Ramos (cell line): Measurements from ENCODE around the gene LETM1.
"Not testable (repeated sequence)": the region's sequence is repeated elsewhere in the genome, so short reads cannot be mapped to it uniquely, and the experiment has no call there.

ENCODE experiments used
- in situ Hi-C: fragments of 300-500 bp; cut with MboI; formaldehyde crosslinking; loops from one replicate; pipeline ENCODE4 v1.14.3; 2022; ENCODE audit warnings: low sequenced_read_pairs; ENCODE audit not compliant: unreplicated experiment

LETM1 gene

DNA sequence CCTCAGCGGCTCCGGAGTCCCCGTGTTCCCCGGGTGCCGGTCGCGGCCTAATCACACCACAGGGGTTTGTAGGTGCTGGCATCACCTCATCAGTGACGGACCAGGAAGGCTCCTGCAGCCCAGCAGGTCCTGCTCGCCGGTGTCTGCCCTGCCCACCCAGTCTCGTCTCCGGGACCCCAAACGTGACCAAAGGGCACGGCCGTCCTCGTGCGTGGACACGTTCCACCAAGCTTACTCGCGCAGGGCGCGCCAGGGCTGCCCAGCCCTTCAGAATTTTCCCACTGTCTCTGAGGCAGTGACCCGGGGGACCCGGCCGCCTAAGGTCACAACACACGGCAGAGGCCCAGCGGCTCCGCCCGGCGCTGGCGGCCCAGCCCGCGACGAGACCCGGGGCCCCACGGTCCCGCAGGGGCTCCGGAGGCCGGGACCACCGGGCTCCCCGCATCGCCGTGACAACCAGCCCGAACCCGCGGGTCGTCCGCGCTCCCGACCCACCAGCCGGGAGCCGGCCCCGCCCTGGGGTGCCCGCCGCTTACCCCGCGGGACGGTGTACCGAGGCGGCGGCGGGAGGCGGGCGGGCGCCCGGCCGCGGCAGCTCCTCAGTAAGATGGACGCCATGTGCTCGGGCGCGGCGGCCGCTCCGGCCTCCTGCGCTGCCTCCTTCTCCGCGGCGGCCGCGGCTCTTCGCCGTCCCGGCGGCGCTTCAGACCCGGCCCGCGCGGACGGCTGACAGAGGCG, 454 bp downstream of the LETM1 start:
- in situ Hi-C loops: no loop called here

DNA sequence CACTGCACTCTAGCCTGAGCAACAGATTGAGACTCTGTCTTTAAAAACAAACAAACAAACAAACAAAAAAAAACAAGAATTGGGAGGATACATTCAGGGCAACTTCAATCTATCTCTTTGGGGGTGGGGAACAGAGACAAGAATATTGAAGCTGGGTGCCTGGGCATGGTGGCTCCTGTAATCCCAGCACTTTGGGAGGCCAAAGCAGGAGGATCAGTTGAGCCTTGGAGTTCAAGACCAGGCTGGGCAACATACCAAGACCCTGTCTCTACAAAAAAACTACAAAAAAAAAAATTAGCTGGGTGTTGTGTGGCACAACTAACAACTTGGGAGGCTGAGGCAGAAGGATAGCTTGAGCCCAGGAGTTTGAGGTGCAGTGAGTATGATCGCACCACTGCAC, 1.2 kb downstream of the LETM1 start:
- in situ Hi-C loops: no loop called here

- in situ Hi-C loops: no loop called here
Measured at GRCh38 chr4:1852904-1853623, 2.9 kb downstream of the LETM1 start.

DNA sequence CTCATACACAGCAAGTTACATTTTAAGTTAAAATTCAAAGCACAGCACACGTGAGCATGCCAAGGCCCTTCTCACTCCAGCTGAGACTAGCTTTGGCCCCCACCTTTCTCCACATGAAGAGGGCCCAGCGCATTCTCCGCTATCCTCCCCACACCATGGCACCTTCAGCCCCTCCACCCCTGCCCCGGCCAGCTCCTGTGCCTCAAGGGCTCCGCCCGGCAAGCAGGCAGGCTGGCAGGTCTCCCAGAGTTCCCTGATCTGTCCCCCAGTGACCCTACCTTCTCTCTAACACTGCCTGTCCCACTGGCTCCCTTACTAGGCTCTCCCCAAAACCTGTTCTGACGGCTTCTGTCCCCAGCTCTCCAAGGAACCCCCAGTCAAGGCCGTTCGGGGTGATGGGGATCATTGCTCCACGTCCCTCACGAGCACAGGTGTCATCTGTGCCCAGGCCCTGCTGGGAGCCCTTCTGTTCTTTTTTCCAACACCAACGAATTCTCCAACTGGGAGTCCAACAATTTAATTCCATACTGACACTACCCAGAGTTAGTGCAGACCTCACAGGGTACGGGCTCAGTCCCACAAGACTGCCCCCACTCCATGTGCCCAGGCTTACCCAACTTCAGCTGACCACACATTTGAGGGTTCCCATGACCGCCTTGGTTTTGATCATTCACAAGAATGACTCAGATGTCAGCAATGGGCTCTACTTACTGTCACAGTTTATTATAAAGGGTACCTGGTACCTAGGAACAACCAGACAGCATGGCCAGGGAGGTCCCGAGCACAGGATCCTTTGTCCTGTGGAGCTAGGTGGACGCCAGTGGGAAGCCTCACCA, 4.2 kb downstream of the LETM1 start:
- in situ Hi-C loops: no loop called here

DNA sequence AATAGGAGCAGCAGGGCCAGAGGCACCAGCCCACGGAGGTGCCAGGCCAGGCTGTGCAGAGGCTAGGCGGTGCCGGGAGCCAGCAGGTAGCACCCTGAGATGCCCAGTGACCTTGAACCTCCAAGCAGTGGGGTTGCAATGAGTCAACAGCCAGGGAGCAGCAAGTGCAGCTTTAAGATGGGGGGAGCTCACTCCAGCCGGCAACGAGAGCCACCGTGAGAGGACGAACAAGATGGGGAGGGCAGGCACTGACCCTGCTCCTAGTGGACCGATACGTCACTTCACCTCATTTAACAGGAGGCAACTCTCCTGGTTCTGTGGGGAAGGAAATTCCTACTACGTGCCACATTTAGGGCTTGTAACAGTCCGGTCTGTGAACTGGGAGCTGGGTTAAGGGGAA, 4.8 kb downstream of the LETM1 start:
- in situ Hi-C loops: no loop called here

DNA sequence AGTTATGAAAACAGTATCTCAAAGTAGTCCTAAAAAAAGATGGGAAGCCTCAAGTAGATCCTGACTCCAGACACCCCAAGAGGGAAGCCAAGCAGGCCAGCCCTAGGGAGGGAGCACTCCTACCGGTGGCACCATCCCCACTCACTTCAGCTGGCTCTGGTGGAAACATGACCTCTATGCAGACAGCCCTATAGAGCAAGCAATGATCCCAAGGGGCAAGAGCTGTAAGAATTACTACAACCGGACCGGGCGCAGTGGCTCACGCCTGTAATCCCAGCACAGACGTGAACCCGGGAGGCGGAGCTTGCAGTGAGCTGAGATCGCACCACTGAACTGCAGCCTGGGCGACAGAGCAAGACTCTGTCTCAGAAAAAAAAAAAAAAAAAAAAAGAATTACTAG, 5.7 kb downstream of the LETM1 start:
- in situ Hi-C loops: no loop called here

- in situ Hi-C loops: no loop called here
Measured at GRCh38 chr4:1846580-1846979, 9.4 kb downstream of the LETM1 start.

- in situ Hi-C loops: not testable (repeated sequence)
Measured at GRCh38 chr4:1844618-1845017, 11.3 kb downstream of the LETM1 start.

DNA sequence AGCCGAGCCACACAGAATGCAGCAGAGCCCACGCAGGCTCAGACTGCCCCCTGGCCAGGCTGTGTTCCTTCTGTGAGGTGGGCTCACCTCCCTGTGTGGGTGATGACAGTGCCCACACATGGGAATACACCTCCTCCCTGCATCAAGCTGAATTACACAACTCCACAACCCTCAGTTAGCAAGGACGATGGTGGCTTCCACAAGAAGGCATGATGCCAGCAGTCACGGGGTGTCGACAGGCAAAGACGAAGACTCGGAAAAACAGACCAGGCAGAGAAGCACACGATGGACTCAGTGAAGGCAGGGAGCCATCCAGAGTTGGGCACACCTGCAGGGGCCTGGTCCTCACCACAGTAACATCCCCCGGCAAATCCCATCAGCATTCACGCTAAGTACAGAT, 12.1 kb downstream of the LETM1 start:
- in situ Hi-C loops: no loop called here

DNA sequence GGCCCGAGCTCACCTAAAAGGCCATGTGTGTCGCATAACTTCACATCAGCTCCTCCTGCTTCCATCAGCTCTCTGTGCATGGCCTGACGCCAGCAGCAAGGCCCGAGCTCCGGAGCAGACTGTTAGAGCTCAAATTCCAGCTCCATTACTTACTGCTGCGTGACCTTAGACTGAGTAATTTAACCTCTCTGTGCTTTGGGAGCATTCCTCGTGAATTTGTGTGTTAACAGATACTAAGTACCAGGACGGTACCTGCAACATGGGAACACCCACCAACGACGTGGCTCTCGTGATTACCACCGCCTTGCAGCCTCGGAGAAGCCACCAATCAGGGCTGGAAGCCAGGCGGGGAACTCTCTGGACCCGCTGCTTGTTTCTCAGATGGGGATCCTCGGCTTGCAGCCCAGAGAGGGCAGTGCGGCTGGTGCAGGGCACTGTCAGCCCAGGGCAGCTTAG, 12.9 kb downstream of the LETM1 start:
- in situ Hi-C loops: no loop called here

- in situ Hi-C loops: no loop called here
Measured at GRCh38 chr4:1842339-1842895, 13.5 kb downstream of the LETM1 start.

DNA sequence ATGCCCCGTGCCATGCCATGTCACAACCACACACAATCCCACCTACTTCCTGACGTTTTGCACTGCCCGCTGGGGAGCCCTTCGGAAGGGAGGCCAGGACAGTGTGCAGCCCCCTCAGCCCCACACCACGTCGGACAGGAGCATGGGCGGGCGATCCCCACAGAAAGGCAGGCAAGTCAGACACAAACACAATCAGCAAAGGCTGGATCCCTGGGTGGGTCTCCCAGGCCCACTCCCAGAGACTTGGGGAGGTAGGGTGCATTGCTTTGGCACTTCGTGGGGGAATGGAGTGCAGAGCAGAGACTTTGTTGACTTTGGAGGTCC, 14.1 kb downstream of the LETM1 start:
- in situ Hi-C loops: no loop called here

- in situ Hi-C loops: no loop called here
Measured at GRCh38 chr4:1841201-1841886, 14.6 kb downstream of the LETM1 start.

DNA sequence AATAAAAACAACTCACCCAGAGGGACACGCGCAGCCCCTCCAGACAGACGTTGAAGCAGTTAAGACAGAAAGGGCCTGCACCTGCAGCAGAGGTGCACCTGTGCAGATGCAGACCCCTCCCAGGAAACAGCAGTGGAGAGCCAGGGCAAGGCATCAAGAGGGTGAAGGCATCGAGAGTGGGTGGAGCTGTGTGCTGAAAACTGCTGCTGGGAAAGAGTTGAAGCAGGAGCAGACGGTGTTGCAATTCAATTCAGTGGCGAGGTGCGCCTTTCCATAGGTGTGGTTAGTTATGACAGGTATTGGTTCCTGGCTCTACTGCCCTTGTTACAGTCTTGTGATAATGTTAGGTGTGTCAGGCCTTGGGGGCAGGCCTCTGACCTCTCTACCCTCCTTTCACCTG, 16.7 kb downstream of the LETM1 start:
- in situ Hi-C loops: no loop called here

GRCh38 chr4:1837069-1837468, 18.9 kb downstream of the LETM1 start:
- in situ Hi-C loops: no loop called here

- in situ Hi-C loops: no loop called here
Measured at GRCh38 chr4:1836650-1837049, 19.3 kb downstream of the LETM1 start.

- in situ Hi-C loops: not testable (repeated sequence)
Measured at GRCh38 chr4:1835836-1836235, 20.1 kb downstream of the LETM1 start.

DNA sequence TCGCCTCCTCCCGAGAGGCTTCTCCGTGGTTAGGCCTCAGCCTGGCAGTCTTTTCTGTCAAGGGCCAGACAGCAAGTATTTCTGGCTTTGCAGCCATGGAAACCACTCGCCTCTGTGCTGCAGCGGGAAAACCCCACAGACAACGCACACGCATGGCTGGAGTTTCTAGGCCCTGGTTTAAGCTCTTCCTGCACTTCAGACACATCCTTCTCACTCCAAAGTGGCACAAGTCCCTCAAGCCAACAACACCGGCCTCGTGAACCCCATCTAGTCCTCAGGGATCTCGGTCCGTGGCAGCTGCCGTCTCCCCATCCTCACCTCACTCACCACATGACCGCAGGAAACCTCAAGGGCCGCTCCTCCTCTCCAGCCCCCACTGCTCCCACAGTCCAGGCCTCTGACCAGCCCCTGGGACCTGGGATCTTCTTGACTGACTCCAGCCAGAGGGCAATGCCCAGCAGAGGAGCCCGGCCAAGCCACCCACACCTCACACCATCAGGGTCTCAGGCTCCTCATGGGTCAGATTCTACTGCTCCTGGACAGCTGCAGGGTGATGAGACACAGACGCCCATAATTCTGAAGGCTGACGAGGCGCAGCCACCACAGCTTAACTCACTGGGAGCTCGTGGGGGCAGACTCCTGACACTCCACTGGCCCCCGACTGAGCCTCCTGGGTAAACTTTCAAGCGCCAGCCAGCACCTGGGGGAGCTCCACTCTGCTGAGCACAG, 21.7 kb downstream of the LETM1 start:
- in situ Hi-C loops: no loop called here

DNA sequence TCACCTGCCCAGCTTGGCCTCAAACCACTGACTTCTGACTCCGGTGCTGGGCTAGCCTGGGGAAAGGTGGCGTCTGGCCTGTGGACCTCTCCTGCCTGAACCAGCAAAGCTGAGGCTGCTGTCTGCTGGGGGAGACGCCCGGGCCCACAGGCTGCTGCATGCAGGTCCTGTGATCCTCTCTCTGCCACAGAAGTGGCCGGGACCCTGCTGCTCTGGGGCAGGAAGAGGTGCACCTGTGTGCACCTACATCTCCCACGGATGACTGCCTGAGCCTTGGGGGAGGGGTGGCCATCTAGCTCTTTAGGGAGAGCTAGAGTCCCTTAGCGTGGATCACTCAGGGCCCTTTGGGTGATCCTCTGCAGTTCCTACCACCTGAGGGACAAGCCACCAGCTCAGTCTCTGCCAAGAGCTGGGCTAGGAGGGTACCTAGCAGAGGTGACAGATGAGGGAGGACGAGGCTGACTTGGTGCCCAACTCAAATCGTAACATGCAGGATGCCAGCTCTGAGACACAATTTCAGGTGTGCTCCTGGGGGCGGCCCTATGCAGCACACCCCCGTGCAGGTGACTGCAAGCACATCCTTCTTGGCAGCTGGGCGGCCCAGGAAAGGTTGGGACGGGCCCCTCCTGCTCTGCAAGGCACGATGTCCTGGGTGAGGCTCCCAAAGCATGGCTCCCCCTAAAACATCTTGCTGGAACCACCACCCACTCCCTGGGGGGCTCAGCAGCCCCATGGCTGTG, 22.5 kb downstream of the LETM1 start:
- in situ Hi-C loops: no loop called here
